HG02981 (cell line): ENCODE measurements around the gene APOBEC3F.

Source experiments
- ATAC-seq: cut with Tn5 transposase; IDR thresholded peaks from one replicate; pipeline ENCODE4 v1.9.1; 2021; ENCODE audit warnings: mild to moderate bottlenecking, moderate library complexity; ENCODE audit not compliant: unreplicated experiment

The APOBEC3F gene

GRCh38 chr22:39090426-39091064 lies 49.9 kb downstream of the APOBEC3F start:
- ATAC-seq = no peak

DNA sequence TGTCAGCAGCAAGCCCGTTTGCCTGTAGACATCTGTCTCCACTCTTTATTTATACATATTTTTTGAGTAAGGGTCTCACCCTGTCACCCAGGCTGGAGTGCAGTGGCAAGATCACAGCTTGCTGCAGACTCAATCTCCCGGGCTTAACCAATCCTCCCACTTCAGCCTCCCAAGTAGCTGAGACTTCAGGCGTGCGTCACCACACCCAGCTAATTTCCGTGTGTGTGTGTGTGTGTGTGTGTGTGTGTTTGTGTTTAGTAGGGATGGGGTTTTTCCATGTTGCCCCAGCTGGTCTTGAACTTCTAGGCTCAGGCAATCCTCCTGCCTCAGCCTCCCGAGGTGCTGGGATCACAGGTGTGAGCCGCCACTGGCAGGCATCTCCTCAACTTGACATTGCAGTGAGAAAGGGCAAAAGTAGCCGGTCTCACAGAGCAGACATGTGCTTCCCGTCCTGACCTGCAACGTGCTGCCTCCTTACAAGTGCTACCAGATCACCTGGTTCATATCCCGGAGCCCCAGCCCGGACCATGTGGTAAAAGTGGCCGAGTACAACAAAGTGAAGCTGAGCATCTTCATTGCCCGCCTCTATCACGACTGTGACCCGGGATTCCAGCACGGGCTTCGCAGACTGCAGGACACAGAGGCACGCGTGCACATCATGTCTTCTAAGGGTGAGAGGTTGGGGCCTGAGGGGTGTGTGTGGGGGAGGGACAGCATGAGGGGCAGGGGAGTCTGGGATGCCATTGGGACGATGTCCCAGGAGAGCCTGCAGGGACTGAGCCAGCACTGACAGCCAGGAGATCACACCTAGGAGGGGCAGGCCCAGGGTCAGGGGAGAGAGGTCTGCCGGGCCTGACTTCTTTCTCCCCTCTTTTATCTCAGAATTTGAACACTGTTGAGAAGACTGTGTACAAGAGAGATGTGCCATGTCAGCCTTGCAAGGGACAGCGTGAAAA lies 50.7 kb downstream of the APOBEC3F start:
- no peak for ATAC-seq

DNA sequence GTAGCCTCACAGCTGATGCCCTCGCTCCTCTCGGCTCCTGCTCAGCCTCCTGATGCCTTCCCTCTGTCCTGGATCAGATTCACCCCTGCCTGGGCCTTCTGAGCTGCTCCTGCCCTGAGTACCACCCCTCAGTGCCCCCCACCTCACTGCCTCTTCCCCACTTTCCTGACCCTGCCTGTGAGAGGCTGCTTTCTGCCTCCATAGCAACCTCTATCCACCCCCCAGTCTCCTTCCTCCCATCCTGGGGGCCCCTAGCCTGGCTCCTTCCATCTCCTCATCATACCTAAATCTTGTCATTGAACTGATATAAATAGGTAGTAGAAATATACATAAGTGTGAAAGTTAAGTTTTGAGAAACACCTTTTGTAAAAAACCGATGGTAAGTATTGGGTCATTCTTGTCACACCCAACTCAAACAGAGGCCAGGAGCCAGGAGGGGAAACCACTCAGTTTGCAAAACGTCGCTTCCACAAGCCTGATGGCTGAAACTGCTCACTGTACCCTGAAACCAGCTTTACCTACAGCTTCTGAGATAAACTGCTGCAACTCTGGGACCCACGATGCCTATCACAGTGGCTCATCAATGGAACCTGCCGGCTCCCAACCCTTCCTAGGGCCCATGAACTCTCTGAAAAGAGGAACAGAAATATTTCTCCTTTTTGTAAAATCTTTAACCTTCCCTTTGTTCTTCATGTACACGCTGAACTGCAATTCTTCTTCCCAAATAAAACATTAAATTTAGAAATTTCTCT lies 51.6 kb downstream of the APOBEC3F start:
- ATAC-seq = no peak

DNA sequence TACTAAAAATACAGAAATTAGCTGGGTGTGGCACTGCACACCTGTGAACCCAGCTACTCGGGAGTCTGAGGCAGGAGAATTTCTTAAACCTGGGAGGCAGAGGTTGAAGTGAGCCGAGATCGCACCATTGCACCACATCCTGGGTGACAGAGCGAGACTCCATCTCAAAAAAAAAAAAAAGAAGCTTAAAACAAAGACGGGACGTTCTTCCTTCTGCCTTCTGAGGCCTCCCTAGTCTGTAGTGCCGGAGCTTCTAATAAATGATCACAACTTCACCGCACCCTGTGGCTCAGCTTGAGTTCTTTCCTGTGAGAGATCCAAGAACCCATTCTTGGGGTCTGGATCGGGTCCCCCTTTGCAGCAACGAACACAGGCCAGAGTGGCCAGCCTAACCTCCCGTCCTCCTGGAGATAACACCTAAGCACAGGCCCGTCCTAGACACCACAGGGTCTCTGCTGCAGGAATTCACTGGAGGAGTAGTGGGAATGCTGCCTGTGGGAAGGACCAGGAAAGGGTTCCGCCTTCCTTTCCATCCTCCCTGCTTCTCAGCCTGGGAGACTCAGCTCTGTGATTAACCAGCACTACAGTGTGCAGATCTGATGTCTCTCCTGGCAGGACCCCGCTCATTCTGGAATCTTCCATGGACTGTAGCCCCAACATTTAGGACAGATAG lies 54.2 kb downstream of the APOBEC3F start:
- ATAC-seq = no peak

DNA sequence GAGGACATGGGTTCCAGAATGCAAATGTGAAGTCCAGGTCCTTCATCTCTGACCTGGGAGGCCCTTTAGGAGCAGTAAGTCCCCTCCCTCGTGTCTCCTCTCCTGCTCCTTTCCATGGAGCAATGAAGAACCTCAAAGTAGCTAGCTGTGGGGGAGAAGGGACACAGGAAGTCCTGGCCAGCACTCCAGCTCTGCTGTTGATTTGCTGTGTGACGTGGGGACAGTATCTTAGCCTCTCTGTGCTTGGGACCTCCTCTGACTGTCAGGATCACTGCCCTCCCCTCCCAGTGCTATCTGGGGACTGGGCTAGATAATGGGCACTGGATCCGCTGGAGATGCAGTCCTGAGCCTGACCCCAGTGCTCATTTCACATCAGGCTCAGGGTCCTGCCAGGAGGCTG lies 55.3 kb downstream of the APOBEC3F start:
- ATAC-seq = no peak

DNA sequence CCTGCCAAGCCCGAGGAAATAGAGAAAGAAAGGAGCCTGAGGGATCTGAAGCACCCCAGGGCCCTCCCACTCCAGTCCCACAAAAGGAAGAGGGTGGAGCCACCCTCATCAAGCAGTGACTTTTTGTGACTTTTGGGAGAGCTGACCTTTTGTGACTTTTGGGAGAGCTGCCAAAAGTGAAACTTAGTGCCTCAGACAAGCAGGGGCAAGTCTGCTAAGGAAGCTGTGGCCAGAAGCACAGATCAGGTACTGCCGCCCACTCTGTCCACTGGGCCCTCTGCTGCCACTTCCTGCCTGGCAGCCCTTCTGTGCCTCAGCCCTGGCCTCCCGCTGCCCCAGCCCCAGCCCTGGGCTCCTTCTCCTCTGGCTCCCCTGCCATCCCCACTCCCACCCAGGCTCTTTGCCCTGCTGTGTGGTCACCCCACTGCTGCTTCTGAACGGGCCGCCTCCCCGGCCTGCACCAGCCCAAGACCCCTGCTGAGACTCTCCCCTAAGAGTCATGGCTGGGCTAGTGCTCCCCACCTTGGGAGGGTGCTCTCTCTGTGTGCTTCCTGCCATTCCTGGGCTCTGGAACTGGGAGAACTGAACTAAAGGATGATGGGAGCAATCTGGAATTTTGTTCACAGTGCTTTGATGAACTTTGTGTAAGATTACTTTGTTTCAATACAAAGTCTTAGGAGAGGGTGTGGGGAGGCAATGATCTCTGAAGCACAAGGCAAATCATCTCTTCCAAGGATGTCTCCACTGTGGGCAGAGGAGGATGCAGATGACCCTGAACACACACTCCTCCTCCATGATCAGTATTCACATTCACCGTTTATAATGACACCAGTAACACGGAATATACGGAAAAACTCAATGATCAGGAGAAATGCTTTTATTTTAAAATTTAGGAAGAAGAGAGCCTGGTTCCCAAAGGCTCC lies 56.7 kb downstream of the APOBEC3F start, which contains the start of gene APOBEC3H:
Gene APOBEC3H (plus strand): TSS at position 147 of the 923 bp plus-strand sequence. CDS start 3,035 bp downstream, outside the sequence.
- ATAC-seq = no peak

DNA sequence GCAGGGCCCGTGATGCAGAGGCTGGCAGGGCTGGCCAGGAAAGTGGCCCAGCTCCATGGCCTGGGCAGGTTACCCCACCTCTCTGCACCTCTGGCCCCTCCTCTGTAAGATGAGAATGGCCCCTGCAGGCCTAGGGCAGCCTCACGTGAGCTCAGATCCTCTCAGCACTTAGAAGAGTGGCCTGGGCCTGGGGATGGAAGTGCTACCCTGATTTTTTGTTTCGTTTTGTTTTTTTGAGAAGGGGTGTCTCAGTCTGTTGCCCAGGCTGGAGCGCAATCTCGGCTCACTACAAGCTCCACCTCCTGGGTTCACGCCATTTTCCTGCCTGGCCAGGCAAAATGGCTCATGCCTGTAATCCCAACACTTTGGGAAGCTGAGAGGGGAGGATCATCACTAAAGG lies 57.4 kb downstream of the APOBEC3F start:
- no peak for ATAC-seq

- ATAC-seq = no peak
Measured at GRCh38 chr22:39098576-39098975, 57.9 kb downstream of the APOBEC3F start.

DNA sequence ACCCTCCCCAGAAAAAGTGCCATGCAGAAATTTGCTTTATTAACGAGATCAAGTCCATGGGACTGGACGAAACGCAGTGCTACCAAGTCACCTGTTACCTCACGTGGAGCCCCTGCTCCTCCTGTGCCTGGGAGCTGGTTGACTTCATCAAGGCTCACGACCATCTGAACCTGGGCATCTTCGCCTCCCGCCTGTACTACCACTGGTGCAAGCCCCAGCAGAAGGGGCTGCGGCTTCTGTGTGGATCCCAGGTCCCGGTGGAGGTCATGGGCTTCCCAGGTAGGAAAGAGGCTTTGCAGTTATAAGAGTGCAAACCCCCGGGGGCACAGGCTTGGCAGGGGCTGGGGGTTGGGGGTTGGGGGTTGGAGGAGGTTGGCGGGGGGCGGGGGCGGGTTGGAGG lies 60.6 kb downstream of the APOBEC3F start:
- ATAC-seq = no peak

DNA sequence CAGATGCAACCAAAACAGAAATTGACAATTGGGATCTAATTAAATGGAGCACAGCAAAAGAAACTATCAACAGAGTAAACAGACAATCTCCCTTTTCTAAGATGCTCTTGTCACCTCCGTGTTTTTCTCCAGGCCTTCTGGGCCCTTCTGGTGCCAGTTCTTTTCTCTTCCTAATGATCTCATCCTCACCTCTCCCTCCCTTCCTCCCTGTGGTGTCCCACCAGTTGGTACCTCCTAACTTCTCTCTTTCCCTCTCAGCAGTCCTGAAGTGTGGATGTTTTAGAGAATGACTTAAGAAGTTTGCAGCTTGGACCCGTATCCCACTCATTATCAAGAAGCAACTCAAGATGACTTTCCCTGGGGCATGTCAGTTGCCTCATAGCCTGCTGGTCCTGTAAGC lies 62.8 kb downstream of the APOBEC3F start:
- ATAC-seq = no peak
